GM12801 (cell line): ENCODE results near the gene JPH4.

Experiments
- TF ChIP-seq, protein P1 (sequence below): IDR thresholded peaks from one replicate; pipeline ENCODE4 v1.5.1; 2011; ENCODE audit warnings: control low read depth; ENCODE audit not compliant: insufficient read length; ENCODE audit errors: extremely low read depth

JPH4 gene

DNA sequence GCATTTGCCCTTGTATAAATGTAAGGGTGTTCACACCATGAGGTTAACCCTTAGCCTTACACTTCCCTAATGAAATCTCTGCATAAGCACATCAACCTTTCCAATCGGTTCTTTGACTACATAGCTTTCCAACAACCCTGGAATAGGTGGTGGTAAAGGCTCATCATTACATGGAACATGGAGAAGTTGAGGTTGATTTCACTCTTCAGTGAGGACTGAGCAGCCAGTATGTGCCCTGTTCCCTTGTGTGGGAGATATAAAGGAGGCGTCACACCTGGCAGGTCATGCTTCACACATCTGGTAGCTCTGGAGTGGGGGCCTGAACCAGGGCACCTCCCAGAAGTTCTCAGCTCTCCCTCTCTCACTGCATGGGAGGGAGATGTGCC, 21.7 kb upstream of the JPH4 start:
- TF ChIP-seq, protein P1, sequence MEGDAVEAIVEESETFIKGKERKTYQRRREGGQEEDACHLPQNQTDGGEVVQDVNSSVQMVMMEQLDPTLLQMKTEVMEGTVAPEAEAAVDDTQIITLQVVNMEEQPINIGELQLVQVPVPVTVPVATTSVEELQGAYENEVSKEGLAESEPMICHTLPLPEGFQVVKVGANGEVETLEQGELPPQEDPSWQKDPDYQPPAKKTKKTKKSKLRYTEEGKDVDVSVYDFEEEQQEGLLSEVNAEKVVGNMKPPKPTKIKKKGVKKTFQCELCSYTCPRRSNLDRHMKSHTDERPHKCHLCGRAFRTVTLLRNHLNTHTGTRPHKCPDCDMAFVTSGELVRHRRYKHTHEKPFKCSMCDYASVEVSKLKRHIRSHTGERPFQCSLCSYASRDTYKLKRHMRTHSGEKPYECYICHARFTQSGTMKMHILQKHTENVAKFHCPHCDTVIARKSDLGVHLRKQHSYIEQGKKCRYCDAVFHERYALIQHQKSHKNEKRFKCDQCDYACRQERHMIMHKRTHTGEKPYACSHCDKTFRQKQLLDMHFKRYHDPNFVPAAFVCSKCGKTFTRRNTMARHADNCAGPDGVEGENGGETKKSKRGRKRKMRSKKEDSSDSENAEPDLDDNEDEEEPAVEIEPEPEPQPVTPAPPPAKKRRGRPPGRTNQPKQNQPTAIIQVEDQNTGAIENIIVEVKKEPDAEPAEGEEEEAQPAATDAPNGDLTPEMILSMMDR = no peak

DNA sequence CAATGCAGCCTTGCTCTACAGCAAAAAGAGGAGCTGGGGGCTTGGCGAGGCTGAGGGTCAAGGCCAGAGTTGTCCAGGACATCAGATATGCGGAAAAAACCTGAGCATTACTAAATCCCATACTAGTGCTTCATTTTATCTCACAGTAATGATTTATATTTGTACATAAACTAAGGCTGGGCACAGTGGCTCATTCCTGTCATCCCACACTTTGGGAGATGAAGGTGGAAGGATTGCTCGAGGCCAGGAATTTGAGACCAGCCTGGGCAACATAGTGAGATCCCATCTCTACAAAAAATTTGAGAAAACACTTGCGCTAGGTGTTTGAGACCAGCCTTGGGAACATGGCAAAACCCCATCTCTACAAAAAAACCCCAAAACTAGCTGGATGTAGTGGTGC, 11.6 kb upstream of the JPH4 start:
- TF ChIP-seq, protein P1 = no peak

DNA sequence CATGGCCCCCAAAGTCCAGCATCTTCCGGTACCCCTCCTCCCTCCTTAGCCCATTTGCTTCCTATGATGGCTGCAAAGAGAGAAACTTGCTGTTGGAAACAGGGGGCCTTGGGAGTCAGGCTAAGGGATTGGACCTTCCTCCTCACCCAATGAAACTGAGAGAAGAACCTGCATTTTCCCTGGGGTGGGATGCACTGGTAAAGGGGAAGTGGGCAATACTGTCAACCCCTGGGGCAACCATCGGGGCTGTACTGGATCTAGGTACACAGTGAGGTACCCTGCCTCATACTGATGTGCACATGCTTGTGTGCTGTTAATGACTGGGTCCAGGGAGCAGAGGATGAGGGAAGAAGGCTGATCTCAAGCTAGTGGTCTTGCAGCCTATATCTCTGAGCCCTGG, 11.0 kb upstream of the JPH4 start:
- TF ChIP-seq, protein P1 = no peak

DNA sequence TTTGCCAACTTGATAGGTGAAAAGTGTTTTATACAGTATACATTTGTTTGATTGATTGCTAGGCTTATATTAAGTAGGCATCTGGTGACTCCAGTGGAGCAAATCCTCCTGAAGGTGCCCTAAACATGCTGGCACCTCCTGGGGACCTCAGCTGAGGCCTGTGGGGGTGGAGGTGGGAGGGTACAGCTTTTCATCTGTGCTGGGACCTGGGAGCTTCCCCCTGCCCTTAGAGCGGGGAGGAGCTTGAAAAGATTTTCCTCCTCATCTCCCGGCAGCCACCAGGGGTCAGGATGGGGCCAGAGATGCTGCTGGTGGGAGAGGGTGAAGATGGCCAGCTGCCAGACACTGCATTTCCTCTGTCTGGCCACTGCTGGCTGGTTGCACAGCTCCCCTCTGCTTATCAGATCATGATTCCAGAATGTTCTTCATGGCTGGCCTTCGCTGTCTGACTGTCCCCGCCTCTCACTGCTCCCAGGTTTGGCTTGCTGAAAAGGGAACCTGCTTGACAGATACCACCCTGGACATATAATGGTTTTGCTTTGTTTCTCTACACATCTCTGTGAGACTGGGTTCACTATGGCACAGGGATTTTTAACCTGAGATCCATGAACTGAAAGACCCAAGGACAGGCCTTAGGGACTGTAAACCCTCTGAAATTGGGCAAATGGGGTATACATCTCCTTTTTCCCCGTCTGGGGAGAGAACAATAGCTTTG, 10.5 kb upstream of the JPH4 start:
- TF ChIP-seq, protein P1 = no peak

DNA sequence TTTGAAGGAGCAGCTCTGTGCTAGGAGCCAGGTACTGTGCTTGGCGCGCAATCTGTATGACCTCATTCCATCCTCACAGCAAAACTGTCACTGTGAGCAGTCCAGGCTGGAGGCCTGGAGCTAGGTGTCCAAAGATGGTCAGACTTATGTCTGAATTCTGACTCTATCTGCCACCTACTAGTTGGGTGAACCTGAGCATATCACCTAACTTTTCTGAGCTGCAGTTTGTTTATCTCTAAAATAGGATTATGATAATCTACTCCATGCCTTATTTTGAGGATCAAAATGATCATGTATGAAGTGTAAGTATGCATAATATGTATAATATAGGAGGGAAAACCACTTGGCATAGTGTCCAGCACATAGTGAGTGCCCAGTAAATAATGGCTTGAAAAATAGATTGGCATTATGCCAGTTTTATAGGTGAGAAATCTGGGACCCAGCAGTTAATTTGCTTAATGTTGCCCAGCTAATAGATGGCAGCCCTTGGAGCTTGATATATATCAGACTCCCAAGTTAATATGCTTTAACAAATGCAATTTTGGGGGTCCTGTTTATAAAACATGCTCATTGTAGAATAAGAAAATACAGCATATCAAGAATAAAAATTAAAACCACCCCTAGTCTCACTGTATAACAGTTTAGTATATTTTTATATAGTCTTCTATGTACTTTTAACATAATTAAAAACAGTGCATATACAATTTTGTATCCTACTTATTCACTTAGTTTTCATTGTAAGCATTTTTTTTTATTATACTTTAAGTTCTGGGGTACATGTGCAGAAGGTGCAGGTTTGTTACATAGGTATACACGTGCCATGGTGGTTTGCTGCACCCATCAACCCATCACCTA, 4.5 kb upstream of the JPH4 start:
- TF ChIP-seq, protein P1 = no peak

DNA sequence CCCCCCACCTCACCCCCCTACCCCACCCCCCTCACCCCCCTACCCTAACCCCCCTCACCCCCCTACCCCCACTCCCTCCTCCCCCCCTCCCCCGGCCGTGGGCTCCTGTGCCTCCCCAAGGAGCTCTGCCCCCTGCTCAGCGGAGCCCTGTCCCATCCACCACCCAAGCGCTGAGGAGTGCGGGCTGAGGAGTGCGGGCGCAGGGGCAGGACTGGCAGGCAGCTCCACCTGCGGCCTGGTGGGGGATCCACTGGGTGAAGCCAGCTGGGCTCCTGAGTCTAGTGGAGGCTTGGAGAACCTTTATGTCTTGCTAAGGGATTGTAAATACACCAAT, 2.3 kb upstream of the JPH4 start:
- TF ChIP-seq, protein P1 = no peak

DNA sequence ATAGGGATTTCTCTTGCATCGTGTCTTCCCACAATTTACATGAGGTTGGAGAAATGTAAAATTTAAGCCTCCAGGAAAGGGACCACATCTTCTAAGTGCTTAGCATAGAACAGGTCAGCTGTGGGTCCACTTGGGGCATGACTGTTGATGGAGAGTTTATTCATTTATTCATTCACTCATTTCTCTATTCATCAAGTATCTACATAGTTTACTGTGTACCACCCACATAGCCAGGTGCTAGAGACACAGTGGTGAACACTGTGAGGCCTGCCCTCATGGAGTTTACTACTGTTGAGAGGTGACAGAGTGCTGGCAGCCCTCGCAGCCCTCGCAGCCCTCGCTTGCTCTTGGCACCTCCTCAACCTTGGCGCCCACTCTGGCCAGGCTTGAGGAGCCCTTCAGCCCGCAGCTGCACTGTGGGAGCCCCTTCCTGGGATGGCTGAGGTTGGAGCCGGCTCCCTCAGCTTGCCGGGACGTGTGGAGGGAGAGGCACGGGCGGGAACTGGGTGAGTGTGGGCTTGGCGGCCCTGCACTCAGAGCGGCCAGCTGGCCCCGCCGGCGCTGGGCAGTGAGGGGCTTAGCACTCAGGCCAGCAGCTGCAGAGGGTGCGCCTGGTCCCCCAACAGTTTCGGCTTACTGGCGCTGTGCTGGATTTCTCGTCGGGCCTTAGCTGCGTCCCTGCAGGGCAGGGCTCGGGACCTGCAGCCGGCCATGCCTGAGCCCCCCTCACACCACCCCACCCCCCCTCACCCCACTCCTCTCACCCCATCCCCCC, 1.7 kb upstream of the JPH4 start:
- TF ChIP-seq, protein P1 = no peak
